Dermis blood vessel endothelial cell (primary cell): ENCODE data around the gene MTA2. TPM values are rescaled to one million over a fixed set of nuclear protein-coding genes. Genes with fewer than 3 reads are reported as not detected.
"Not testable (repeated sequence)": the region's sequence is repeated elsewhere in the genome, so short reads cannot be mapped to it uniquely, and the experiment has no call there.

Experiments
- DNase-seq: peaks from one replicate; pipeline ENCODE4 v3.0.0; 2010
- total RNA-seq: library from RNA; depleted of rRNA; stranded (reverse); fragments of >200 nt; gene quantifications from 2 replicates; pipeline ENCODE4 v1.2.3, GENCODE V29; 2014

MTA2 gene
- total RNA-seq, 1 donor from 2014 or later: 190 TPM

GRCh38 chr11:62565100-62565802, 36.4 kb downstream of the MTA2 start:
- no peak for DNase-seq

- DNase-seq: not testable (repeated sequence)
Observed at GRCh38 chr11:62561677-62562230, 39.9 kb downstream of the MTA2 start.

- DNase-seq: peak; percentile 98
Observed at GRCh38 chr11:62560566-62561103, 41.0 kb downstream of the MTA2 start.

- DNase-seq: not testable (repeated sequence)
Observed at GRCh38 chr11:62559626-62560025, 42.0 kb downstream of the MTA2 start.

GRCh38 chr11:62559204-62559603, 42.5 kb downstream of the MTA2 start:
- no peak for DNase-seq

- no peak for DNase-seq
Observed at GRCh38 chr11:62558669-62559068, 43.0 kb downstream of the MTA2 start.

- no peak for DNase-seq
Observed at GRCh38 chr11:62556875-62557631, 44.6 kb downstream of the MTA2 start.

GRCh38 chr11:62556108-62556874, 45.4 kb downstream of the MTA2 start:
- peak; percentile 95 for DNase-seq

GRCh38 chr11:62555464-62556107, 46.1 kb downstream of the MTA2 start:
- no peak for DNase-seq

GRCh38 chr11:62554387-62555167, 47.1 kb downstream of the MTA2 start:
- DNase-seq: no peak

- DNase-seq: peak; percentile 35
Observed at GRCh38 chr11:62553839-62554361, 47.8 kb downstream of the MTA2 start.

- DNase-seq: peak; percentile 94
Observed at GRCh38 chr11:62553080-62553838, 48.4 kb downstream of the MTA2 start.

- peak; percentile 47 for DNase-seq
Observed at GRCh38 chr11:62552485-62553079, 49.1 kb downstream of the MTA2 start.

GRCh38 chr11:62550478-62550877, 51.2 kb downstream of the MTA2 start:
- not testable (repeated sequence) for DNase-seq

- DNase-seq: peak; percentile 67
Observed at GRCh38 chr11:62548545-62549335, 52.9 kb downstream of the MTA2 start.

- DNase-seq: peak; percentile 45
Observed at GRCh38 chr11:62547691-62548281, 53.9 kb downstream of the MTA2 start.

GRCh38 chr11:62546929-62547625, 54.6 kb downstream of the MTA2 start:
- peak; percentile 53 for DNase-seq
